Measurements from ENCODE around the gene LRP2BP. TPM values are rescaled to one million over a fixed set of nuclear protein-coding genes. Genes with fewer than 3 reads are reported as not detected.

Gene LRP2BP
- polyA plus RNA-seq, 2 of the 4 experiments (the other 2 are of a cell fraction), result 0.23 to 0.37 TPM

DNA sequence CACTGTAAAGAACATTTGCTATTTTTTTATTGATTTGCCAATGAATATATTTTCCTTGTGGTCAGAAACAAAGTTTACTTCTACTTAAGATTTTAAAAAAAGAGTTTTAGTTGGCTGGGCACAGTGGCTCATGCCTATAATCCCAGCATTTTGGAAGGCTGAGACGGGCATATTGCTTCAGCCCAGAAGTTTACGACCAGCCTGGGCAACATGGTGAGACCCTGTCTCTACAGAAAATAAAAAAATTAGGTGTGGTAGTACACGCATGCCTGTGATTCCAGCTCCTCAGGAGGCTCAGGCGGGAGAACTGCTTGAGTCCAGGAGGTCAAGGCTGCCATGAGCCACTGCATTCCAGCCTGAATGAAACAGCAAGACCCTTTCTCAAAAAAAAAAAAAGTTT, 36.8 kb downstream of the LRP2BP start:
- peak; percentile 34 to 89; a peak in 4 of 6 replicates for ATAC-seq
- no peak overlapping the region for H3K4me3 ChIP-seq
- no peak for FAIRE-seq
- TF ChIP-seq, protein P1, sequence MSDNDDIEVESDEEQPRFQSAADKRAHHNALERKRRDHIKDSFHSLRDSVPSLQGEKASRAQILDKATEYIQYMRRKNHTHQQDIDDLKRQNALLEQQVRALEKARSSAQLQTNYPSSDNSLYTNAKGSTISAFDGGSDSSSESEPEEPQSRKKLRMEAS (IDR thresholded peaks at IDR 0.05), result 0 out of 2 replicates have a peak, but pooled peaks have one; percentile 8
- TF ChIP-seq EP300 (IDR thresholded peaks at IDR 0.05), result no peak
- peak overlapping the region; percentile 73 to 82 for H3K27ac ChIP-seq
- peaks cover 26% of the 10 kb centered on the region for H3K4me1 ChIP-seq
- no peaks in the 10 kb centered on the region for H3K9me3 ChIP-seq
- CTCF ChIA-PET, result no interaction called here
- DNase-seq (ENCODE audit: low read depth in 1 of 2, low spot score in 1 of 2), result peak in 1 of 2 experiments; percentile 71
- POLR2A ChIA-PET, result interaction anchor here (0.5 to 1.3 kb wide), 2 partner anchors 37 to 68 kb away, joined by 5 to 7 read pairs; partner anchors contain the start of genes ANKRD37 and LRP2BP
- peak overlapping the region; percentile 63 for H3K4me2 ChIP-seq
- 11% methylated on average over 4 of the region's 4 CpGs for WGBS (ENCODE audit: missing lambda C conversion rate)

DNA sequence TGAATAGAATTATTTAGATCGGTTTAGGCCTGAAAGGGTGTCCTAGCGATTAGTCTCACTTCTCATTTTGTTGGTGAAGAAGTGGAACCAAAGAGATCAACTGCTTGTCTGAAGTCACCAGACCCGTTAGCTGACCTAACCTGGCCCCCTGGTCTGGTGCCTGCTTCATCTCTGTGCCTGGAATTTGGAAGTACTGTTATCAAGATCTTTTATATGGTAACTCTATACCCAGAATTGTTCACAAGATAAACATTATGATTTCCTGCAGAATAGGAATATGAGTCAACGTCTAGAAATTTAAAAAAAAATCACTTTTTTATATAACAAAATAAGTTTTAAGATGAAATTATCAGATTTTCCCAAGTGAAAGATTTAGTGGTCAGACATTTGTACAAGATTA, 37.2 kb downstream of the LRP2BP start:
- POLR2A ChIA-PET, result interaction anchor here (0.5 to 1.3 kb wide), 2 partner anchors 38 to 68 kb away, joined by 5 to 7 read pairs; partner anchors contain the start of genes ANKRD37 and LRP2BP
- peak; percentile 43 to 91; a peak in 3 of 6 replicates for ATAC-seq

More for the DNA sequence above, 37.2 kb downstream of the LRP2BP start:
- DNase-seq (ENCODE audit: low read depth in 1 of 2, low spot score in 1 of 2), result peak; percentile 25 to 65
- WGBS (ENCODE audit: missing lambda C conversion rate), result 35% methylated on average over 4 of the region's 4 CpGs
- CTCF ChIA-PET, result no interaction called here
- no peak overlapping the region for H3K4me3 ChIP-seq
- H3K4me1 ChIP-seq, result peaks cover 26% of the 10 kb centered on the region
- H3K9me3 ChIP-seq, result no peaks in the 10 kb centered on the region
- TF ChIP-seq, protein P2, sequence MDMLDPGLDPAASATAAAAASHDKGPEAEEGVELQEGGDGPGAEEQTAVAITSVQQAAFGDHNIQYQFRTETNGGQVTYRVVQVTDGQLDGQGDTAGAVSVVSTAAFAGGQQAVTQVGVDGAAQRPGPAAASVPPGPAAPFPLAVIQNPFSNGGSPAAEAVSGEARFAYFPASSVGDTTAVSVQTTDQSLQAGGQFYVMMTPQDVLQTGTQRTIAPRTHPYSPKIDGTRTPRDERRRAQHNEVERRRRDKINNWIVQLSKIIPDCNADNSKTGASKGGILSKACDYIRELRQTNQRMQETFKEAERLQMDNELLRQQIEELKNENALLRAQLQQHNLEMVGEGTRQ (IDR thresholded peaks at IDR 0.05), result no peak
- TF ChIP-seq POLR2AphosphoS2 (conservative IDR thresholded peaks at IDR 0.05; ENCODE audit: low read length) (no peak), ZNF302 (CRISPR knock-in tag; IDR thresholded peaks at IDR 0.05) (no peak), RAD21 (conservative IDR thresholded peaks at IDR 0.05 in 1 of 2, IDR thresholded peaks at IDR 0.05 in 1 of 2) (no peak), NPAS2 (CRISPR knock-in tag; IDR thresholded peaks at IDR 0.05; ENCODE audit: borderline replicate concordance) (no peak), JUNB (IDR thresholded peaks at IDR 0.05) (peak; percentile 55), FOXS1 (CRISPR knock-in tag; IDR thresholded peaks at IDR 0.05) (no peak), FOSB (CRISPR knock-in tag; IDR thresholded peaks at IDR 0.05) (no peak), RARB (CRISPR knock-in tag; IDR thresholded peaks at IDR 0.05) (no peak), CEBPB (IDR thresholded peaks at IDR 0.05) (no peak), ESRRA (IDR thresholded peaks at IDR 0.05; ENCODE audit: borderline replicate concordance, low read length) (no peak), PHF8 (IDR thresholded peaks at IDR 0.05; ENCODE audit: borderline replicate concordance, low read depth) (no peak), HOXA7 (CRISPR knock-in tag; IDR thresholded peaks at IDR 0.05) (no peak), HDAC2 (IDR thresholded peaks at IDR 0.05) (no peak), CBX8 (IDR thresholded peaks at IDR 0.05) (no peak), NFE2L2 (conservative IDR thresholded peaks at IDR 0.05; ENCODE audit: low read length) (no peak), FOSL2 (IDR thresholded peaks at IDR 0.05) (no peak), FOSL2 (CRISPR knock-in tag; IDR thresholded peaks at IDR 0.05) (peak; percentile 29; the same call in 1 of the 2 replicates), BHLHE40 (IDR thresholded peaks at IDR 0.05; ENCODE audit: low read depth, low read length) (no peak), RFX5 (IDR thresholded peaks at IDR 0.05) (no peak), GATA3 (IDR thresholded peaks at IDR 0.05; ENCODE audit: borderline replicate concordance) (peak; percentile 64; the same call in 1 of the 2 replicates)
- TF ChIP-seq, protein P3, sequence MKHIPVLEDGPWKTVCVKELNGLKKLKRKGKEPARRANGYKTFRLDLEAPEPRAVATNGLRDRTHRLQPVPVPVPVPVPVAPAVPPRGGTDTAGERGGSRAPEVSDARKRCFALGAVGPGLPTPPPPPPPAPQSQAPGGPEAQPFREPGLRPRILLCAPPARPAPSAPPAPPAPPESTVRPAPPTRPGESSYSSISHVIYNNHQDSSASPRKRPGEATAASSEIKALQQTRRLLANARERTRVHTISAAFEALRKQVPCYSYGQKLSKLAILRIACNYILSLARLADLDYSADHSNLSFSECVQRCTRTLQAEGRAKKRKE (CRISPR knock-in tag; IDR thresholded peaks at IDR 0.05; ENCODE audit: low read depth), result no peak
- TF ChIP-seq, protein P4, sequence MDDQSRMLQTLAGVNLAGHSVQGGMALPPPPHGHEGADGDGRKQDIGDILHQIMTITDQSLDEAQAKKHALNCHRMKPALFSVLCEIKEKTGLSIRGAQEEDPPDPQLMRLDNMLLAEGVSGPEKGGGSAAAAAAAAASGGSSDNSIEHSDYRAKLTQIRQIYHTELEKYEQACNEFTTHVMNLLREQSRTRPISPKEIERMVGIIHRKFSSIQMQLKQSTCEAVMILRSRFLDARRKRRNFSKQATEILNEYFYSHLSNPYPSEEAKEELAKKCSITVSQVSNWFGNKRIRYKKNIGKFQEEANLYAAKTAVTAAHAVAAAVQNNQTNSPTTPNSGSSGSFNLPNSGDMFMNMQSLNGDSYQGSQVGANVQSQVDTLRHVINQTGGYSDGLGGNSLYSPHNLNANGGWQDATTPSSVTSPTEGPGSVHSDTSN (IDR thresholded peaks at IDR 0.05), result no peak
- TF ChIP-seq, protein P5, sequence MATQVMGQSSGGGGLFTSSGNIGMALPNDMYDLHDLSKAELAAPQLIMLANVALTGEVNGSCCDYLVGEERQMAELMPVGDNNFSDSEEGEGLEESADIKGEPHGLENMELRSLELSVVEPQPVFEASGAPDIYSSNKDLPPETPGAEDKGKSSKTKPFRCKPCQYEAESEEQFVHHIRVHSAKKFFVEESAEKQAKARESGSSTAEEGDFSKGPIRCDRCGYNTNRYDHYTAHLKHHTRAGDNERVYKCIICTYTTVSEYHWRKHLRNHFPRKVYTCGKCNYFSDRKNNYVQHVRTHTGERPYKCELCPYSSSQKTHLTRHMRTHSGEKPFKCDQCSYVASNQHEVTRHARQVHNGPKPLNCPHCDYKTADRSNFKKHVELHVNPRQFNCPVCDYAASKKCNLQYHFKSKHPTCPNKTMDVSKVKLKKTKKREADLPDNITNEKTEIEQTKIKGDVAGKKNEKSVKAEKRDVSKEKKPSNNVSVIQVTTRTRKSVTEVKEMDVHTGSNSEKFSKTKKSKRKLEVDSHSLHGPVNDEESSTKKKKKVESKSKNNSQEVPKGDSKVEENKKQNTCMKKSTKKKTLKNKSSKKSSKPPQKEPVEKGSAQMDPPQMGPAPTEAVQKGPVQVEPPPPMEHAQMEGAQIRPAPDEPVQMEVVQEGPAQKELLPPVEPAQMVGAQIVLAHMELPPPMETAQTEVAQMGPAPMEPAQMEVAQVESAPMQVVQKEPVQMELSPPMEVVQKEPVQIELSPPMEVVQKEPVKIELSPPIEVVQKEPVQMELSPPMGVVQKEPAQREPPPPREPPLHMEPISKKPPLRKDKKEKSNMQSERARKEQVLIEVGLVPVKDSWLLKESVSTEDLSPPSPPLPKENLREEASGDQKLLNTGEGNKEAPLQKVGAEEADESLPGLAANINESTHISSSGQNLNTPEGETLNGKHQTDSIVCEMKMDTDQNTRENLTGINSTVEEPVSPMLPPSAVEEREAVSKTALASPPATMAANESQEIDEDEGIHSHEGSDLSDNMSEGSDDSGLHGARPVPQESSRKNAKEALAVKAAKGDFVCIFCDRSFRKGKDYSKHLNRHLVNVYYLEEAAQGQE (IDR thresholded peaks at IDR 0.05), result no peak
- TF ChIP-seq, protein P6, sequence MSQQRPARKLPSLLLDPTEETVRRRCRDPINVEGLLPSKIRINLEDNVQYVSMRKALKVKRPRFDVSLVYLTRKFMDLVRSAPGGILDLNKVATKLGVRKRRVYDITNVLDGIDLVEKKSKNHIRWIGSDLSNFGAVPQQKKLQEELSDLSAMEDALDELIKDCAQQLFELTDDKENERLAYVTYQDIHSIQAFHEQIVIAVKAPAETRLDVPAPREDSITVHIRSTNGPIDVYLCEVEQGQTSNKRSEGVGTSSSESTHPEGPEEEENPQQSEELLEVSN (IDR thresholded peaks at IDR 0.05; ENCODE audit: borderline replicate concordance, low read depth), result no peak
- TF ChIP-seq, protein P1 (IDR thresholded peaks at IDR 0.05), result no peak
- H3K27ac ChIP-seq, result peak overlapping the region; percentile 70 to 73
- no peak for FAIRE-seq
- peak overlapping the region; percentile 63 for H3K4me2 ChIP-seq
